T-cell (primary cell): ENCODE results near the gene SEC63. TPM values are rescaled to one million over a fixed set of nuclear protein-coding genes. Genes with fewer than 3 reads are reported as not detected.

Source experiments
- ATAC-seq, 4 experiments: fragments of 200-7000 bp in 3 of 4; fragments of 150-1000 bp in 1 of 4; cut with Tn5 transposase; replicated peaks in 1 of 4; 1 replicate in 3 of 4; 2 replicates in 1 of 4; pipeline ENCODE4 v1.10.0; 2021; ENCODE audit warnings: moderate library complexity in 3 of 4, mild to moderate bottlenecking in 2 of 4, moderate number of reproducible peaks in 1 of 4
- CTCF ChIA-PET, 2 donors: fragments of 300-600 bp; sonication (Branson Sonifier 250); formaldehyde crosslinking; loops; one replicate each; lab custom pipeline; 2022; ENCODE audit warnings: antibody characterized with exemption in 2 of 2; lab: Charles Lee
- POLR2A ChIA-PET, 2 donors: fragments of 300-600 bp; sonication (Branson Sonifier 250); formaldehyde crosslinking; loops; one replicate each; lab custom pipeline; 2022; ENCODE audit warnings: antibody characterized with exemption in 2 of 2; lab: Charles Lee
- DNase-seq, 35 experiments: peaks; one replicate each; pipeline versions ENCODE4 v3.0.0 to v3.0.0-alpha.2; 2013 to 2023
- H3K27ac ChIP-seq: one replicate; pipeline ENCODE4 v1.5.1; 2013; ENCODE audit warnings: low read length
- H3K27me3 ChIP-seq, 2 experiments: replicated peaks in 1 of 2; 1 replicate in 1 of 2; 2 replicates in 1 of 2; pipeline versions ENCODE4 v1.6.1 to v1.7.0; 2013; ENCODE audit warnings: low read length in 1 of 2, mixed read lengths in 1 of 2; ENCODE audit not compliant: control insufficient read depth in 2 of 2, insufficient read depth in 2 of 2; ENCODE audit errors: extremely low read depth in 1 of 2
- H3K36me3 ChIP-seq, 2 donors: 1 replicate in 1 of 2; 2 replicates in 1 of 2; pipeline versions ENCODE4 v1.6.1 to v1.7.0; 2013; ENCODE audit warnings: low read length in 1 of 2; ENCODE audit not compliant: control insufficient read depth in 2 of 2, insufficient read depth in 1 of 2; ENCODE audit errors: extremely low read depth in 1 of 2
- H3K4me1 ChIP-seq, 2 experiments: 1 replicate in 1 of 2; 2 replicates in 1 of 2; pipeline versions ENCODE4 v1.6.1 to v1.7.0; 2013; ENCODE audit warnings: low read length in 2 of 2, mixed read lengths in 1 of 2; ENCODE audit not compliant: insufficient read depth in 2 of 2, control insufficient read depth in 1 of 2; ENCODE audit errors: extremely low read depth in 1 of 2
- H3K4me3 ChIP-seq, 2 donors: 1 replicate in 1 of 2; 2 replicates in 1 of 2; pipeline versions ENCODE4 v1.5.1 to v1.7.0; 2013; ENCODE audit warnings: mild to moderate bottlenecking in 2 of 2, low read length in 1 of 2, moderate library complexity in 1 of 2; ENCODE audit not compliant: control insufficient read depth in 1 of 2; ENCODE audit errors: extremely low read depth in 1 of 2
- H3K9me3 ChIP-seq: 2 replicates; pipeline ENCODE4 v1.7.0; 2013
- H3K27ac Mint-ChIP-seq, 2 donors: one replicate each; pipeline ENCODE4 v1.8.0; 2020 to 2021; ENCODE audit warnings: mild to moderate bottlenecking in 2 of 2, mixed read lengths in 2 of 2
- H3K27me3 Mint-ChIP-seq, 2 donors: one replicate each; pipeline ENCODE4 v1.8.0; 2021 to 2022; ENCODE audit warnings: mixed read lengths in 2 of 2
- H3K36me3 Mint-ChIP-seq: one replicate; pipeline ENCODE4 v1.8.0; 2021; ENCODE audit warnings: mixed read lengths
- H3K4me1 Mint-ChIP-seq, 3 donors: one replicate each; pipeline ENCODE4 v1.8.0; 2020 to 2022; ENCODE audit warnings: mixed read lengths in 3 of 3, mild to moderate bottlenecking in 1 of 3
- H3K4me3 Mint-ChIP-seq, 3 donors: one replicate each; pipeline ENCODE4 v1.8.0; 2020 to 2022; ENCODE audit warnings: mild to moderate bottlenecking in 3 of 3, mixed read lengths in 3 of 3, moderate library complexity in 3 of 3
- H3K9me3 Mint-ChIP-seq, 3 donors: one replicate each; pipeline ENCODE4 v1.8.0; 2020 to 2022; ENCODE audit warnings: mixed read lengths in 3 of 3
- WGBS: methylation state at CpG from one replicate; pipeline ENCODE4 v1.1.5; 2013; ENCODE audit warnings: missing lambda C conversion rate; ENCODE audit not compliant: insufficient coverage; 5-methylcytosine and 5-hydroxymethylcytosine counted together
- total RNA-seq, 35 experiments: library from RNA in 6 of 35; stranded (reverse) in 6 of 35; fragments of 120-200 nt in 1 of 35; gene quantifications; one replicate each; pipeline versions ENCODE4 v1.2.1 to v1.2.4 and lab custom pipeline; 2013 to 2026

The SEC63 gene
- total RNA-seq, 5 donors from 2014 or later (not counting 1 experiment from before 2014, with no cell fraction given) = 56.2 to 85.5 (median 68.7) TPM

- Mint-ChIP-seq H3K27me3 (peaks cover 4 to 5% of the 10 kb centered on the region in 2 donors), H3K4me1 (peaks cover 2 to 8% (median 4%) of the 10 kb centered on the region in 3 donors), H3K9me3 (no peaks in the 10 kb centered on the region), H3K36me3 (no peaks in the 10 kb centered on the region), H3K27ac (no peak overlapping the region), H3K4me3 (no peak overlapping the region)
- Histone ChIP-seq H3K4me1 (no peaks in the 10 kb centered on the region), H3K27ac (no peak overlapping the region), H3K4me3 (no peak overlapping the region), H3K27me3 (peaks cover 0 to 5% of the 10 kb centered on the region in 2 experiments), H3K36me3 (no peaks in the 10 kb centered on the region), H3K9me3 (no peaks in the 10 kb centered on the region)
- DNase-seq (no peak), ATAC-seq (no peak)
- WGBS = 95% methylated on average over 2 of the region's 4 CpGs
- POLR2A ChIA-PET = interaction anchor here in 1 of 2 donors (0.6 kb wide), 1 partner anchor 1041 kb away, joined by 4 read pairs; no protein-coding TSS in a partner anchor
- CTCF ChIA-PET = no interaction called here
Measured at GRCh38 chr6:107976155-107976783, 18.3 kb upstream of the SEC63 start.

DNA sequence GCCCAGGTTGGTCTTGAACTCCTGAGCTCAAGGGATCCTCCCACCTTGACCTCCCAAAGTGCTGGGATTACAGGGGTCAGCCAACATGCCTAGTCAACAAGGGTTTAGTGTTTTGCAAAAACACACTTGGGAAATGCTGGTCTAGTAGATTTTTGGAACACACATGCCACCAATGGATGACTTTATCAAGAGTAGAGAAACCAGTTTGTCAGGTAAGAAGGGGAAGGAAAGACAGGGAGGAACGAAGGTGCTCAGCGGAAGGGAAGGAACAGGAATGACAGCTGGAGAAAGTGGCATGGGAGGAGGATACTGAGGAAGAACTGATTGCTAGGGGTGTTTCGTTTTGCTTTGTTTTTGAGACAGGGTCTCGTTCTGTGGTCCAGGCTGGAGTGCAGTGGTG lies 15.6 kb upstream of the SEC63 start:
- DNase-seq (no peak), ATAC-seq (no peak)
- Mint-ChIP-seq H3K36me3 (no peaks in the 10 kb centered on the region), H3K27me3 (peaks cover 4 to 5% of the 10 kb centered on the region in 2 donors), H3K4me3 (no peak overlapping the region), H3K9me3 (no peaks in the 10 kb centered on the region), H3K4me1 (peaks cover 2 to 8% (median 4%) of the 10 kb centered on the region in 3 donors), H3K27ac (no peak overlapping the region)
- Histone ChIP-seq H3K27me3 (peaks cover 0 to 5% of the 10 kb centered on the region in 2 experiments), H3K27ac (no peak overlapping the region), H3K9me3 (no peaks in the 10 kb centered on the region), H3K4me3 (no peak overlapping the region), H3K36me3 (no peaks in the 10 kb centered on the region), H3K4me1 (no peaks in the 10 kb centered on the region)
- POLR2A ChIA-PET = no interaction called here
- 88% methylated on average over 2 of the region's 4 CpGs for WGBS
- CTCF ChIA-PET = interaction anchor here in 1 of 2 donors (0.6 kb wide), 1 partner anchor 97 kb away, joined by 3 read pairs; no protein-coding TSS in a partner anchor

GRCh38 chr6:107972413-107973096 lies 14.5 kb upstream of the SEC63 start:
- Mint-ChIP-seq H3K36me3 (no peaks in the 10 kb centered on the region), H3K9me3 (no peaks in the 10 kb centered on the region), H3K27me3 (peaks cover 4 to 5% of the 10 kb centered on the region in 2 donors), H3K4me3 (no peak overlapping the region), H3K27ac (no peak overlapping the region), H3K4me1 (peaks cover 2 to 8% (median 4%) of the 10 kb centered on the region in 3 donors)
- no peaks in the 10 kb centered on the region for H3K36me3 ChIP-seq
- H3K4me1 ChIP-seq = no peaks in the 10 kb centered on the region
- ATAC-seq (no peak), DNase-seq (no peak)
- POLR2A ChIA-PET = no interaction called here
- H3K4me3 ChIP-seq = no peak overlapping the region
- CTCF ChIA-PET = no interaction called here
- whole genome bisulfite sequencing = 96% methylated on average over 6 of the region's 8 CpGs
- no peak overlapping the region for H3K27ac ChIP-seq
- peaks cover 0 to 5% of the 10 kb centered on the region in 2 experiments for H3K27me3 ChIP-seq
- H3K9me3 ChIP-seq = no peaks in the 10 kb centered on the region

DNA sequence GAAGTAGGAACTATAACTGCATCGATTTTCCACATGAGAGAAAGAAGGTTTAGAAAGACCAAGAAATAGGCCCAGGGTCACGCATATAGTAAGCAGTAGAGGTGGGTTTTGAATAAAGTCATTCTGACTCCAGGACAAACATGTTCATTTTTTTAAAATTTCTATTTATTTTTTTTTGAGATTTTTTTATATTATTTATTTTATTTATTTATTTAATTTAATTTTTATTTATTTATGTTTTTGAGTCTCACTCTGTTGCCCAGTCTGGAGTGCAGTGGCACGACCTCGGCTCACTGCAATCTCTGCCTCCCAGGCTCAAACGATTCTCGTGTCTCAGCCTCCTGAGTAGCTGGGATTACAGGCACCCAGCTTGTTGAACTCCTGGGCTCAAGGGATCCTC lies 13.2 kb upstream of the SEC63 start:
- Mint-ChIP-seq H3K4me1 (peaks cover 2 to 8% (median 4%) of the 10 kb centered on the region in 3 donors), H3K36me3 (no peaks in the 10 kb centered on the region), H3K27ac (no peak overlapping the region), H3K27me3 (peaks cover 4 to 5% of the 10 kb centered on the region in 2 donors), H3K9me3 (no peaks in the 10 kb centered on the region), H3K4me3 (no peak overlapping the region)
- H3K4me1 ChIP-seq = no peaks in the 10 kb centered on the region
- ATAC-seq (no peak), DNase-seq (no peak)
- no peaks in the 10 kb centered on the region for H3K36me3 ChIP-seq
- WGBS = 100% methylated on average over 1 of the region's 6 CpGs
- H3K9me3 ChIP-seq = no peaks in the 10 kb centered on the region
- ChIA-PET POLR2A (no interaction called here), CTCF (interaction anchor here in 1 of 2 donors (0.5 kb wide), 1 partner anchor 23 kb away, joined by 4 read pairs; no protein-coding TSS in a partner anchor)
- H3K4me3 ChIP-seq = no peak overlapping the region
- peaks cover 0 to 5% of the 10 kb centered on the region in 2 experiments for H3K27me3 ChIP-seq
- no peak overlapping the region for H3K27ac ChIP-seq

DNA sequence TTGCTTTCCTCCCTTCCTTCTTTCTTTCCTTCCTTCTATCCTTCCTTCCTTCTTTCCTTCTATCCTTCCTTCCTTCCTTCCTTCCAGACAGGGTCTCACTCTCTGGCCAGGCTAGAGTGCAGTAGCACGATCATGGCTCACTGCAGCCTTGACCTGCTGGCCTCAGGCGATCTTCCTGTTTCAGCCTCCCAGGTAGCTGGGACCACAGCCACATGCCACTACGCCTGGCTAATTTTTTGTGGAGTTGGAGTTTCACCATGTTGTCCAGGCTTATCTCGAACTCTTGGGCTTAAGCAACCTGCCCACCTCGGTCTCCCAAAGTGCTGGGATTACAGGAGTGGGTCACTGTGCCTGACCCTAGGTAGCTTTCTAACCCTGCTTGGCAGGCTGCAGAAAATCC lies 12.2 kb upstream of the SEC63 start:
- Mint-ChIP-seq H3K27me3 (peaks cover 4 to 5% of the 10 kb centered on the region in 2 donors), H3K4me3 (no peak overlapping the region), H3K27ac (no peak overlapping the region), H3K36me3 (no peaks in the 10 kb centered on the region), H3K4me1 (peaks cover 2 to 8% (median 4%) of the 10 kb centered on the region in 3 donors), H3K9me3 (no peaks in the 10 kb centered on the region)
- Histone ChIP-seq H3K4me3 (no peak overlapping the region), H3K4me1 (no peaks in the 10 kb centered on the region), H3K36me3 (no peaks in the 10 kb centered on the region), H3K27ac (no peak overlapping the region), H3K27me3 (peaks cover 0 to 5% of the 10 kb centered on the region in 2 experiments), H3K9me3 (no peaks in the 10 kb centered on the region)
- WGBS = 91% methylated on average over 5 of the region's 5 CpGs
- CTCF ChIA-PET = no interaction called here
- ATAC-seq (no peak), DNase-seq (no peak)
- POLR2A ChIA-PET = no interaction called here

DNA sequence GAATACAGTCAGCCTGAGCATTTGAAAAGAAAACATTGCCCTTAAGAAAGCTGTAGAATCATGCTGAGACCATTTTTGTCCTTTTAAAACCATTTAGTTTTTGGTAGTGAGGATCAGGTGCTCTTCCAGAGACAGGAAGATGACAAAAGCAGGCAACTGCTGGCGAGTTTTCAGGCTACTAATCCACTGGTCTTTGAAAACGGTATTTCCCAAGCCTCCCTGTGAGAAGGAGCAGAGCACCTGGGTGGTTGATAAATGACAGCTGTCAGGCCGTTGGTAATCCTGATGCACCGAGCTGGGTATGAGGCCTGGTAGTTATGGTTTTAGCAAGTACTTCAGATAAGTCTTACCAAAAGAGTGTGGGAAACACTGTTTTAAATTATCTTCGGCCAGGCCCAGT lies 10.1 kb upstream of the SEC63 start:
- Mint-ChIP-seq H3K27me3 (peaks cover 4 to 5% of the 10 kb centered on the region in 2 donors), H3K27ac (no peak overlapping the region), H3K36me3 (no peaks in the 10 kb centered on the region), H3K9me3 (no peaks in the 10 kb centered on the region), H3K4me3 (no peak overlapping the region), H3K4me1 (peaks cover under 1 to 7% (median 3%) of the 10 kb centered on the region in 3 donors)
- no peaks in the 10 kb centered on the region for H3K4me1 ChIP-seq
- POLR2A ChIA-PET = no interaction called here
- no peak overlapping the region for H3K4me3 ChIP-seq
- DNase-seq = no peak
- CTCF ChIA-PET = no interaction called here
- H3K27me3 ChIP-seq = peaks cover 0 to 3% of the 10 kb centered on the region in 2 experiments
- WGBS = 80% methylated on average over 4 of the region's 5 CpGs
- H3K36me3 ChIP-seq = no peaks in the 10 kb centered on the region
- no peak for ATAC-seq
- H3K27ac ChIP-seq = no peak overlapping the region
- H3K9me3 ChIP-seq = no peaks in the 10 kb centered on the region
